IPS DF 6.9 (cell line): ENCODE data around the gene ITPKB.

ENCODE experiments used
- DNase-seq: peaks from one replicate; pipeline ENCODE4 v3.0.0-alpha.2; 2013; ENCODE audit warnings: low read depth, low spot score
- H3K27ac ChIP-seq: one replicate; pipeline ENCODE4 v1.5.1; 2013; ENCODE audit warnings: low read length, control low read depth
- H3K27me3 ChIP-seq: 2 replicates; pipeline ENCODE4 v1.6.1; 2013; ENCODE audit warnings: mild to moderate bottlenecking, low read length; ENCODE audit not compliant: control insufficient read depth, insufficient read depth
- H3K36me3 ChIP-seq: 2 replicates; pipeline ENCODE4 v1.6.1; 2013; ENCODE audit warnings: low read length; ENCODE audit not compliant: control insufficient read depth, insufficient read depth
- H3K4me1 ChIP-seq: 2 replicates; pipeline ENCODE4 v1.6.1; 2013; ENCODE audit warnings: low read length; ENCODE audit not compliant: control insufficient read depth, insufficient read depth
- H3K4me3 ChIP-seq: 2 replicates; pipeline ENCODE4 v1.5.1; 2013; ENCODE audit warnings: mild to moderate bottlenecking, low read length
- H3K9me3 ChIP-seq: 2 replicates; pipeline ENCODE4 v1.6.1; 2013; ENCODE audit warnings: low read length, inconsistent platforms; ENCODE audit not compliant: control insufficient read depth, insufficient read depth
- WGBS: extraction: QIAGEN DNeasy Blood & Tissue Kit; methylation state at CpG from one replicate; pipeline ENCODE4 v1.1.7; 2013; ENCODE audit warnings: mixed read lengths, missing lambda C conversion rate; ENCODE audit not compliant: insufficient read length, insufficient coverage; 5-methylcytosine and 5-hydroxymethylcytosine counted together

The ITPKB gene

GRCh38 chr1:226651732-226652105, 87.4 kb downstream of the ITPKB start:
- no peaks in the 10 kb centered on the region for H3K27me3 ChIP-seq
- DNase-seq, result no peak
- H3K27ac ChIP-seq, result no peak overlapping the region
- WGBS, result no CpG with 5 or more reads among the region's 4 CpGs
- H3K4me3 ChIP-seq, result no peak overlapping the region
- peaks cover 23% of the 10 kb centered on the region for H3K4me1 ChIP-seq
- H3K9me3 ChIP-seq, result no peaks in the 10 kb centered on the region
- H3K36me3 ChIP-seq, result no peaks in the 10 kb centered on the region

- no CpG with 5 or more reads among the region's 12 CpGs for WGBS
- Histone ChIP-seq H3K4me1 (peaks cover 21% of the 10 kb centered on the region), H3K4me3 (no peak overlapping the region), H3K27ac (no peak overlapping the region), H3K36me3 (no peaks in the 10 kb centered on the region), H3K27me3 (no peaks in the 10 kb centered on the region), H3K9me3 (no peaks in the 10 kb centered on the region)
- DNase-seq, result no peak
Observed at GRCh38 chr1:226651041-226651731, 87.9 kb downstream of the ITPKB start.

- Histone ChIP-seq H3K4me1 (peaks cover 17% of the 10 kb centered on the region), H3K27me3 (no peaks in the 10 kb centered on the region), H3K36me3 (no peaks in the 10 kb centered on the region), H3K27ac (no peak overlapping the region), H3K9me3 (no peaks in the 10 kb centered on the region), H3K4me3 (no peak overlapping the region)
- DNase-seq, result no peak
- WGBS, result no CpG with 5 or more reads among the region's 11 CpGs
Observed at GRCh38 chr1:226650236-226650841, 88.7 kb downstream of the ITPKB start.

- DNase-seq, result no peak
- Histone ChIP-seq H3K36me3 (no peaks in the 10 kb centered on the region), H3K27ac (no peak overlapping the region), H3K27me3 (no peaks in the 10 kb centered on the region), H3K9me3 (no peaks in the 10 kb centered on the region), H3K4me1 (peaks cover 13% of the 10 kb centered on the region; the same call in 1 of the 2 replicates), H3K4me3 (no peak overlapping the region)
- WGBS, result no CpG with 5 or more reads among the region's 7 CpGs
Observed at GRCh38 chr1:226649780-226650179, 89.3 kb downstream of the ITPKB start.

- no peak for DNase-seq
- no peak overlapping the region for H3K4me3 ChIP-seq
- H3K27me3 ChIP-seq, result no peaks in the 10 kb centered on the region
- H3K9me3 ChIP-seq, result no peaks in the 10 kb centered on the region
- H3K36me3 ChIP-seq, result no peaks in the 10 kb centered on the region
- peaks cover 8% of the 10 kb centered on the region; the same call in 1 of the 2 replicates for H3K4me1 ChIP-seq
- no peak overlapping the region for H3K27ac ChIP-seq
- WGBS, result no CpG with 5 or more reads among the region's 8 CpGs
Observed at GRCh38 chr1:226649244-226649643, 89.8 kb downstream of the ITPKB start.

- H3K27ac ChIP-seq, result no peak overlapping the region
- H3K9me3 ChIP-seq, result no peaks in the 10 kb centered on the region
- H3K4me1 ChIP-seq, result 0 out of 2 replicates have a peak, but pooled peaks cover 4% of the 10 kb centered on the region
- no CpG with 5 or more reads among the region's 6 CpGs for WGBS
- no peak overlapping the region for H3K4me3 ChIP-seq
- no peak for DNase-seq
- H3K36me3 ChIP-seq, result no peaks in the 10 kb centered on the region
- no peaks in the 10 kb centered on the region for H3K27me3 ChIP-seq
Observed at GRCh38 chr1:226648421-226648820, 90.7 kb downstream of the ITPKB start.

GRCh38 chr1:226647719-226648118, 91.4 kb downstream of the ITPKB start:
- H3K27me3 ChIP-seq, result no peaks in the 10 kb centered on the region
- WGBS, result no CpG with 5 or more reads among the region's 8 CpGs
- no peaks in the 10 kb centered on the region for H3K9me3 ChIP-seq
- no peak overlapping the region for H3K27ac ChIP-seq
- no peak overlapping the region for H3K4me3 ChIP-seq
- no peak for DNase-seq
- H3K36me3 ChIP-seq, result no peaks in the 10 kb centered on the region
- H3K4me1 ChIP-seq, result peaks cover 6% of the 10 kb centered on the region; the same call in 1 of the 2 replicates

- no peak overlapping the region for H3K27ac ChIP-seq
- no peaks in the 10 kb centered on the region for H3K9me3 ChIP-seq
- peaks cover 6% of the 10 kb centered on the region; the same call in 1 of the 2 replicates for H3K4me1 ChIP-seq
- no peaks in the 10 kb centered on the region for H3K27me3 ChIP-seq
- no peaks in the 10 kb centered on the region; the same call in 1 of the 2 replicates for H3K36me3 ChIP-seq
- H3K4me3 ChIP-seq, result no peak overlapping the region
- no peak for DNase-seq
- WGBS, result no CpG with 5 or more reads among the region's 16 CpGs
Observed at GRCh38 chr1:226646870-226647449, 92.1 kb downstream of the ITPKB start.

GRCh38 chr1:226646026-226646869, 92.8 kb downstream of the ITPKB start:
- no peak overlapping the region for H3K27ac ChIP-seq
- no peaks in the 10 kb centered on the region for H3K27me3 ChIP-seq
- peaks cover 6% of the 10 kb centered on the region; the same call in 1 of the 2 replicates for H3K4me1 ChIP-seq
- H3K36me3 ChIP-seq, result no peaks in the 10 kb centered on the region; the same call in 1 of the 2 replicates
- WGBS, result no CpG with 5 or more reads among the region's 18 CpGs
- no peaks in the 10 kb centered on the region for H3K9me3 ChIP-seq
- DNase-seq, result no peak
- H3K4me3 ChIP-seq, result no peak overlapping the region
